ENCODE data around the gene MRPL41.

DNA sequence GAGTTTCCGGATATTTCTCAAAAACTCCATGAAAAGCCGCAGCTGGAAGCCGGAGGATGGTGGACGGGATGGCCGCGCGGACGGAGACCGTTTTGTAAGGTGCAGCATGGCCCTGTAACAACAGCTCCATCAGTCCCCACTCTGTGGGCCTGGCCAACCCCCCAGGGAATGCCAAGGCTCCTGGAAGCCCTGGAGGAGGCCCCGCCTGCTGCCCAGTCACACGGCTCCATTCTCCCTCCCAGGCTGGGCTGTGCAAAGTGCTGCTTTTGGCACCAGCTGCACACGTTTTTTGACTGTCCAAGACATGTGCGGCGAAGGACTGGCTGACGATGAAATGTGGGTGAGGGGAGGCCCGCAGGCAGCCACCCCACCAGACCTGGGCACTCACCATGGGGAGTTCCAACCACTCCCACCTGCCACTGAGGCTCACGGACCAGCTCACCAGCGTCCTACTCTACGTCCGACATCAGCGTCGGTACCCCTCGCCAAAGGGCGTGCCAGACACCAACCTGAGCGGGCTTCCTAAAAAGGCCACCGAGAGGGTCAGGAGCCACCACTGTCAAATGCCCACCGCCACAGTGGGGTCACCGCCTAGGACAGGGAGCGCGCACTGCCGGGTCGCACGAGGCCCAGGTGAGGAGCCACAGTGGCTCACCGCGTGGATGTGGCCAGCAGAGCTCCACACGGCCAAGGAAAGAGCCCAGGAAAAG lies 28.8 kb upstream of the MRPL41 start:
- TF ChIP-seq TAF1 (IDR thresholded peaks at IDR 0.05; ENCODE audit: low read depth, low read length), result no peak
- TF ChIP-seq POLR2AphosphoS5 (IDR thresholded peaks at IDR 0.05; ENCODE audit: low read depth, low read length), result no peak
- no peak for TF ChIP-seq POLR2A (IDR thresholded peaks at IDR 0.05; ENCODE audit: low read depth, low read length)
- no peak for TF ChIP-seq SPI1 (IDR thresholded peaks at IDR 0.05; ENCODE audit: low read depth, low read length)
- no peak for TF ChIP-seq PAX5 (IDR thresholded peaks at IDR 0.05; ENCODE audit: insufficient read depth, low read length, severe bottlenecking)
